Measurements from ENCODE around the gene HSPB1.

Gene HSPB1

DNA sequence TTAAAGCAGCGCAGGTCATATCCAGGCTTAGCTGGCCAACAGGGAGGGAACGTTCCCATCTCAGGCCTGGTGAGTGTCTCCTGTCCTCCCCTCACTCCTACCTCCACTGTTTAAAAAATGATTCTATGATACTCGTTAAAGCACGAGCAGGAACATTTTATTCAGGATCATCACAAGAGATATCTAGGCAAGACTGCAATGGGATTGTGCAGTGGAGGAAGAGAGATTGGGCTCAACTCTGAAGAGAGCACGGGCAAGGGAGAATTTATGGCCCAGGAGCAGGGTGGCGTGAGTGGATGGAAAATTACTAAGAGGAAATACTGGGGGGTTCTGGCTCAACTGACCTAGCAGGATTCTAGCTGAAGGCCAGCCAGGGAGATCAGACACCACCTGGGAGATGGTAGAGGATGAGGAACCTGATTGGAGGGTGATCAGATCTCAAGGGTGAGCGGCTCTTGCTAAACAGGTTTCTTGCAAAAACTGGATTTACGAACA, 9.0 kb upstream of the HSPB1 start:
- peak overlapping the region; percentile 83 for H3K27ac ChIP-seq
- TF ChIP-seq ZFX (IDR thresholded peaks at IDR 0.05) = no peak
- TF ChIP-seq, protein P1, sequence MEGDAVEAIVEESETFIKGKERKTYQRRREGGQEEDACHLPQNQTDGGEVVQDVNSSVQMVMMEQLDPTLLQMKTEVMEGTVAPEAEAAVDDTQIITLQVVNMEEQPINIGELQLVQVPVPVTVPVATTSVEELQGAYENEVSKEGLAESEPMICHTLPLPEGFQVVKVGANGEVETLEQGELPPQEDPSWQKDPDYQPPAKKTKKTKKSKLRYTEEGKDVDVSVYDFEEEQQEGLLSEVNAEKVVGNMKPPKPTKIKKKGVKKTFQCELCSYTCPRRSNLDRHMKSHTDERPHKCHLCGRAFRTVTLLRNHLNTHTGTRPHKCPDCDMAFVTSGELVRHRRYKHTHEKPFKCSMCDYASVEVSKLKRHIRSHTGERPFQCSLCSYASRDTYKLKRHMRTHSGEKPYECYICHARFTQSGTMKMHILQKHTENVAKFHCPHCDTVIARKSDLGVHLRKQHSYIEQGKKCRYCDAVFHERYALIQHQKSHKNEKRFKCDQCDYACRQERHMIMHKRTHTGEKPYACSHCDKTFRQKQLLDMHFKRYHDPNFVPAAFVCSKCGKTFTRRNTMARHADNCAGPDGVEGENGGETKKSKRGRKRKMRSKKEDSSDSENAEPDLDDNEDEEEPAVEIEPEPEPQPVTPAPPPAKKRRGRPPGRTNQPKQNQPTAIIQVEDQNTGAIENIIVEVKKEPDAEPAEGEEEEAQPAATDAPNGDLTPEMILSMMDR (conservative IDR thresholded peaks at IDR 0.05) = no peak

DNA sequence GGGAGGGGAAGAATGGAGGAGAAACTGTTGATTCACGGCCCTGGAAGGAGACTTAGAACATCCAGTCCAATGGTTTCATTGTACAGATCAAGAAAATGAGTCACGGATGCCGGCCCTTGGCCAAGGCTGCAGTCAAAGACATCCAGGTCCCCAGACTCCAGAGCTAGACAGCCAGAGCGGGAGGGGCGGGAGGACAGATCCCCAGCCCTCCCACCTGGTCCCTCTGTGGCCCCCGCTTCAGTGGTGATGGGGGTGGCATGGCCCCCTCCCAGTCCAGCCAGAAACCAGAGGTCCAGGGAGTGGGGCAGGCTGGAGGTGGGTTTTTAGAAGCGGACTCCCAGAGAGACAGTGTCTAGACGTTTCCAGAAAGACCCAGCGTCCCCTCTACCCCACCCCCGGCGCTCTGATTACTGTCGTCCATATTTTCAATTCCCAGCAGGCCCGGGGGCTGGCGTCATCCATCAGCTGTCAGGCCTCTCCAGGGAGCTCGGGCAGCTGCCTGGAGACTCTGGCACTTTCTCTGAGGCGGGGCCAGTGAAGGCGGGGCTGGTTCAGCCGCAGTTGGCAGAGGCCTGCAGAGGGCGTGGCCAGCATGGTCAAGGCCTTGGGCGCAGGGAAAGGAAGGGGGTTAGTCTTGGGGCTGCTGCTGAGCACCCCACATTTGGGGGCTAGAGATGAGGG, 8.0 kb upstream of the HSPB1 start:
- TF ChIP-seq, protein P1 (conservative IDR thresholded peaks at IDR 0.05) = no peak
- TF ChIP-seq ZFX (IDR thresholded peaks at IDR 0.05) = no peak
- H3K27ac ChIP-seq = peak overlapping the region; percentile 83

DNA sequence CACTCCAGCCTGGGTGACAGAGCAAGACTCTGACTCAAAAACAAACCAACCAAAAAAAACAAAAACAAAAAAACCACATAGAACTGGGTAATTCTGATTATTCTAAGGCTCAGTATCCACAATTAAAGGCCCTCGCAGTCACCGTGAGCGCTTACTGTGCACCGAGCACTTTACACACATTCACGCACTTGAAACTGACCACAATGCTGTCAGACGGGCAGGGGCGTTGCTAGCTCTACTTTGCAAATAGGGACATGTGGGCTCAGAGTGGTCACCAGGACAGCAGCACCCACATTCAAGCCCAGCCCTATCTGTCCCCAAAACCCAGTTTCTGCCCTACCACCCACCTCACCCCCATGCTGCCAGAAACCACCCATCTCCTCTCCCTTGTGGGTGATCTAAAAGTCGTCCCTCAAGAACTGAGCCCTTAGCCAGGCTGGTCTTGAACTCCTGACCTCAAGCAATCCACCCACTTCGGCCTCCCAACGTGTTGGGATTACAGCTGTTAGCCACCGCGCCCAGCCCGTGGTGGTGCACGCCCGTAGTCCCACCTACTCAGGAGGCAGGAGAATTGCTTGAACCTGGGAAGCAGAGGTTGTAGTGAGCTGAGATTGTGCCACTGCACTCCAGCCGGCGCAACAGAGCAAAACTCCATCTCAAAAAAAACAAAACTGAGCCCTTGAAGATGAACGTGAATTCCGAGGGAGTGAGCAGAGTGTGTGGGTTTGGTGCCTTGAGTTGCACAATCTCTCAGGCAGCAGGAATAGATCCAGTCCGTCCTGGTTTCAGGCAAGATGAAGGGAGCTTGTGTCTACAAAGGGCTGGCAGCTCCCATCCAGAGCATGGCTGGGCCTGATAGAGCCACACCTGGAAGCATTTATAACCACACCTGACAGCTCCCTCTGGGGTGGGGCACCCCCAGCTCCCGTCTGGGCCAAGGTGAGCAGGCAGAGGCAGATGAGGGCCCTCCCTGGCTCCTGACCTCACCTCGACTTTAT, 5.4 kb upstream of the HSPB1 start:
- H3K27ac ChIP-seq = peak overlapping the region; percentile 1; the same call in 1 of the 2 replicates

DNA sequence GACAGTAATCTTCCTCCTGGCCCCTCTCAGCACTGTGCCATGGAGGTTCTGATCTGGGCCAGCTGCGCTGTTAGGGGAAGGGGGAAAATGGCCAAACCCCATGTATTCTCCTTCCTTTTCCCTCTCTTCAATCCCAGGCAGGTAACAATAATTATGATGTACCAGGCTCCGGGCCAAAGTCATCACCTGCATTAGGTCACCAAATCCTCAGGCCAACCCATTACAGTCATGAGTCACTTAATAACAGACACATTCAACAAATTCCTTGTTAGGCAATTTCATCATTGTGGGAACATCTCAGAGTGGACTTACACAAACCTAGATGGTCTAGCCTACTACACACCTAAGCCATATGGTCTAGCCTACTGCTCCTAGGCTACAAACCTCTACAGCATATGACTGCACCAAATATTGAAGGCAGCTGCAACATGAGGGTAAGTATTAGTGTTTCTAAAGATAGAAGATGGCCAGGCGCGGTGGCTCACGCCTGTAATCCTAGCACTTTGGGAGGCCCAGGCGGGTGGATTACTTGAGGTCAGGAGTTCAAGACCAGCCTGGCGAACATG, 2.2 kb upstream of the HSPB1 start:
- no peak for TF ChIP-seq ZFX (IDR thresholded peaks at IDR 0.05)
- TF ChIP-seq, protein P1 (conservative IDR thresholded peaks at IDR 0.05) = no peak

More for the DNA sequence above, 5.4 kb upstream of the HSPB1 start:
- TF ChIP-seq ZFX (IDR thresholded peaks at IDR 0.05) = no peak

GRCh38 chr7:76301000-76301399, 1.5 kb upstream of the HSPB1 start:
- peak overlapping the region; percentile 99 for H3K27ac ChIP-seq
- TF ChIP-seq, protein P1 (conservative IDR thresholded peaks at IDR 0.05) = no peak
- TF ChIP-seq ZFX (IDR thresholded peaks at IDR 0.05) = no peak

More for the DNA sequence above, 2.2 kb upstream of the HSPB1 start:
- H3K27ac ChIP-seq = peak overlapping the region; percentile 99

- TF ChIP-seq, protein P1 (conservative IDR thresholded peaks at IDR 0.05) = no peak
- no peak for TF ChIP-seq ZFX (IDR thresholded peaks at IDR 0.05)
- peak overlapping the region; percentile 99 for H3K27ac ChIP-seq
These were observed 1.0 kb downstream of the HSPB1 start for GRCh38 chr7:76303202-76304147.

All from C4-2B (cell line).